SKM-1 treated with dmso at 0.1 percent for 144 hours (cell line): ENCODE measurements around the gene NXPH1.
"Not testable (repeated sequence)": the region's sequence is repeated elsewhere in the genome, so short reads cannot be mapped to it uniquely, and the experiment has no call there.

Experiments used
- DNase-seq: peaks from one replicate; lab custom pipeline; 2025; ENCODE audit not compliant: unreplicated experiment; lab: John Stamatoyannopoulos, UW

Gene NXPH1

GRCh38 chr7:8684426-8684825 lies 251.0 kb downstream of the NXPH1 start:
- DNase-seq, result no peak

GRCh38 chr7:8699875-8700624 lies 266.6 kb downstream of the NXPH1 start:
- DNase-seq, result no peak

GRCh38 chr7:8702807-8703206 lies 269.4 kb downstream of the NXPH1 start:
- no peak for DNase-seq

- no peak for DNase-seq
These were observed 276.7 kb downstream of the NXPH1 start for GRCh38 chr7:8710124-8710523.

- no peak for DNase-seq
These were observed 281.4 kb downstream of the NXPH1 start for GRCh38 chr7:8714791-8715190.

- no peak for DNase-seq
These were observed 285.7 kb downstream of the NXPH1 start for GRCh38 chr7:8719102-8719501.

- peak; percentile 40 for DNase-seq
These were observed 290.8 kb downstream of the NXPH1 start for GRCh38 chr7:8724080-8724718.

GRCh38 chr7:8731756-8732155 lies 298.3 kb downstream of the NXPH1 start:
- not testable (repeated sequence) for DNase-seq

GRCh38 chr7:8739837-8740236 lies 306.4 kb downstream of the NXPH1 start:
- no peak for DNase-seq

- no peak for DNase-seq
These were observed 309.4 kb downstream of the NXPH1 start for GRCh38 chr7:8742837-8743236.

GRCh38 chr7:8747338-8747737 lies 313.9 kb downstream of the NXPH1 start:
- no peak for DNase-seq

- no peak for DNase-seq
These were observed 318.3 kb downstream of the NXPH1 start for GRCh38 chr7:8751557-8752231.

GRCh38 chr7:8753355-8753754 lies 319.9 kb downstream of the NXPH1 start:
- no peak for DNase-seq

GRCh38 chr7:8761731-8762130 lies 328.3 kb downstream of the NXPH1 start:
- no peak for DNase-seq

GRCh38 chr7:8762803-8763202 lies 329.4 kb downstream of the NXPH1 start:
- DNase-seq, result no peak

- no peak for DNase-seq
These were observed 332.0 kb downstream of the NXPH1 start for GRCh38 chr7:8765374-8765773.

- no peak for DNase-seq
These were observed 340.1 kb downstream of the NXPH1 start for GRCh38 chr7:8773518-8773917.

GRCh38 chr7:8778459-8778858 lies 345.1 kb downstream of the NXPH1 start:
- no peak for DNase-seq

- no peak for DNase-seq
These were observed 347.8 kb downstream of the NXPH1 start for GRCh38 chr7:8781166-8781565.

GRCh38 chr7:8783229-8783628 lies 349.8 kb downstream of the NXPH1 start:
- no peak for DNase-seq

- DNase-seq, result no peak
These were observed 351.7 kb downstream of the NXPH1 start for GRCh38 chr7:8785081-8785480.

GRCh38 chr7:8800986-8801385 lies 367.6 kb downstream of the NXPH1 start:
- no peak for DNase-seq
